ENCODE results near the gene SYP.

- TF ChIP-seq EZH2phosphoT487 (IDR thresholded peaks at IDR 0.05; ENCODE audit: low read depth) (no peak), CTCF (IDR thresholded peaks at IDR 0.05; ENCODE audit: low read depth, low read length) (no peak)
Observed at GRCh38 chrX:49178537-49178936, 21.5 kb downstream of the SYP start.
